Stimulated activated naive CD4-positive, alpha-beta T cell treated with Interleukin-2 at 50 U/mL for 16 hours (primary cell): ENCODE measurements around the gene SLCO2B1.

Experiments
- DNase-seq: peaks from one replicate; lab custom pipeline; 2025; lab: John Stamatoyannopoulos, UW

The SLCO2B1 gene

GRCh38 chr11:75145196-75145971, 5.5 kb upstream of the SLCO2B1 start:
- DNase-seq: no peak

- DNase-seq: no peak
Observed at GRCh38 chr11:75145972-75146519, 4.9 kb upstream of the SLCO2B1 start.

- no peak for DNase-seq
Observed at GRCh38 chr11:75146711-75147110, 4.2 kb upstream of the SLCO2B1 start.

DNA sequence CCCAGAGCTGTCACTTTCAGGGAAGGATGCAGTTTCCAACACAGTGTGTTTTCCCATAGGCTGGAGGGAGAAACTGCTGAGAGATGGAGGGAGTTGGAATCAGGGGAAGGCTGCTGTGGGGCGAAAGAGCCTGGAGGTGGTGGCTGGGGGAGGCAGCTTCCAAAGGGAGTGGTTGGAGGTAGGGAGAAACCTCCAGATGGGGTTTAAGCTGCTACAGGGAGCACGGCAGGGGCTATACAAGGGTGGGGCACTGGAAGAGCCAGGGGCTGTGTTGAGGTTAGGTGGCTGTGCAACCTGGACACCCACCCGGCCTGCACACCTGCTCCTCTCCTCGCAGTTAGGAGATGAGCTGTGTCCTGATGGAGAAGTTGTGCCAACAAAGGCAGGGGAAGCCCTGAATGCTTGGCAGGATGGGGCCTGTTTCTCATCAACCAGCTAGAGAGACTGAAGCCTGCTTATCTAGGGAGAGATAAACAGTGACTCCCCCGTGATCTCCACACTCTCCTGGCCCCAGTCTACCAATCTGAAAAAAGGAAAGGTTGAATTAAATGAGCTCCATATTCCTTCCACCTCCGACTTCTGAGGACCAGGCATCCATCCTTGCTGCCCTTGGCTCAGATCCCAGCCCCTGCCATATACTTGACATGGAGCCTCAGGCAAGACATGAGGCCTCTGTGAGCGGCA, 3.6 kb upstream of the SLCO2B1 start:
- no peak for DNase-seq

GRCh38 chr11:75147875-75148263, 3.0 kb upstream of the SLCO2B1 start:
- DNase-seq: no peak

DNA sequence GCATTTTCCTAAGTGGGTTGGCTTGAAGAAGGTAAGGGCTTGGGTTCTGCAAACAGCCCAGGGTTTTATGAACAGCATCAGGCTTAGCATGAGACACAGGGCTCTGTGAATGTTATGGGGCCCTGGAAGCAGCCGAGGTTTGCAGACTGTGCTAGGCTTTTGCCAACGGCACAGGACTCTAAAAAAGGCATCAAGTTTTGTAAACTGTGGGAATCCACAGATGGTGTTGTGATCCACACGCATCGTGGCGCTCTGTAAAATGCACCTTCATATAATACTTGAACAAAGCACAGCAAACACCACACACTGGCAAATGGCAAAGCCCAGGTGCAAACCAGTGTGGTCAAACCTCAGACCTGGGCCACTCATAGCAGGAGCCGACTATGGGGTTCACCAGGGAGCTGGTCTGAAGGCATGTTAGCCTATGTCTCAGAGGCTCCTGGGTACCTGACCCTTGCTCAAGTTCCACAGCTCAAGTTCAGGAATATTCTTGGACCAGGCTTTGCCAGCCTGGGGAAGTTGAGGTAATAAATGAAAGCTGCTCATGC, 2.4 kb upstream of the SLCO2B1 start:
- no peak for DNase-seq

DNA sequence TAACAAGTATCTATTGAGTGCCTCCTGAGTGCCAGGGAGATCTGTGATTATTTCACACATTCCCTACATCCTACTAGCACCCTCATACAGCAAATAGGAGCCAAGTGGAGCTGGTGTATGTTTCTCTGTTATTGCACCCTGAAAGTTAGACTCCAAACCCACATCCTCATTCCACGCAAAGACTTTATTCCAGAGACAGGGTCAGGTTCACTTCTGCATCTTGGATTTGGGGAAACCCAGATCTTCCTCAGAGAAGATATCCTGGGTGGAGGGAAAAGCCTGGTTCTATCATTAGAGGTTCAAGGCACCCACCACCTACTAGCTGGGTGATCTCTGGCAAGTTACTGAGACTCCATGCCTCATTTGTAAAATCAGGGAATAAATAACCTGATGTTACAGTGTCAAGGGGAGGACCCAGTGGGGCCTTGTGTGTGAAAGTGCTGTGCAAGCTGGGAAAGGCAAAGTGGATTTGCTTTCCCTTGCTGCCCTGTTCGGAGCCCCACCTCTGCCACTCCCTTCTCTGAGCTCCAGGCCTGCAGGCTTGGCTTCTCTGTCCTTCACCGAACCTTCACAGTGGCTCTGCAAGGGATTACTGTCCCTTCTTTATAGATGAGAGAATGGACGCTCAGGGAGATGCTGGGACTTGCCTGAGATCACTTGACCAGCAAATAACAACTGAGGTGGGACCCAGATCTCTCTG, 991 bp upstream of the SLCO2B1 start:
- DNase-seq: no peak

- DNase-seq: no peak
Observed at GRCh38 chr11:75151346-75152047, 590 bp downstream of the SLCO2B1 start.

GRCh38 chr11:75152090-75152489, 1.2 kb downstream of the SLCO2B1 start:
- no peak for DNase-seq

DNA sequence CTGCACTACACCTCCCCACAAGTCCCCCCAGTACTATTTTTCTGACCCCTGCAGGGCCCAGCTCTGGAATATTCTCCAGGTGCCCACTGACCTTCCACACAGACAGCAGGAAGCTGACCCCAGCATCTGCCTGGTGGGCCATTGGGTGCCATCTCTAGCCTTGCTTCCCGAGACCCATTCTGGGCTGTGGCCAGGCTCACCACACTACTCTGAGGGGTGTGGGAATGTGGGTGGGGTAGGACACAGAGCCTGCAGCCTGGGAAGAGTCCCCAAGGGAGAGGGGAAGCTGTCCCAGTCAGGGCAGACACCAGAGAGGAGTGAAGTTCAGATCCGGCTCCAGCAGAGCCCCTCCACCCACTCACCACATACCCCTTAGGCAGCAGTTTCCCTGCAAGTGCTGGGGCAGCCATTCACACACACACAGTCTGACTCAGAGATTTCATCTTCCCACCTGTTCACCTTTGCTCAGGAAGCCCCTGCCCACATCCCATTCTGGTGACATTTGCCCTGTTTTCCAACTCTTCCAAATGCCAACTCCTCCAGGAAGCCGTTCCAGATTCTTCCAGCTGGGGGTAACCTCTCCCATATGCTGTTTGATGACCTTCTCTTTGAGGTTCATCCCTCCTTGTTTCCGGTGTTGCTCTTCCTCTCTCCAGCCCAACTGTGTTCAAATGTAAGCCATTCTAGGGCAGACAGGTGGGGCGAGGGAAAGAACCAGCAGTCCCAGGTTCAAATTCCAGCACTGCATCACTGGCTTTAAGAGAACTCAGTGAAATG, 1.9 kb downstream of the SLCO2B1 start:
- no peak for DNase-seq

DNA sequence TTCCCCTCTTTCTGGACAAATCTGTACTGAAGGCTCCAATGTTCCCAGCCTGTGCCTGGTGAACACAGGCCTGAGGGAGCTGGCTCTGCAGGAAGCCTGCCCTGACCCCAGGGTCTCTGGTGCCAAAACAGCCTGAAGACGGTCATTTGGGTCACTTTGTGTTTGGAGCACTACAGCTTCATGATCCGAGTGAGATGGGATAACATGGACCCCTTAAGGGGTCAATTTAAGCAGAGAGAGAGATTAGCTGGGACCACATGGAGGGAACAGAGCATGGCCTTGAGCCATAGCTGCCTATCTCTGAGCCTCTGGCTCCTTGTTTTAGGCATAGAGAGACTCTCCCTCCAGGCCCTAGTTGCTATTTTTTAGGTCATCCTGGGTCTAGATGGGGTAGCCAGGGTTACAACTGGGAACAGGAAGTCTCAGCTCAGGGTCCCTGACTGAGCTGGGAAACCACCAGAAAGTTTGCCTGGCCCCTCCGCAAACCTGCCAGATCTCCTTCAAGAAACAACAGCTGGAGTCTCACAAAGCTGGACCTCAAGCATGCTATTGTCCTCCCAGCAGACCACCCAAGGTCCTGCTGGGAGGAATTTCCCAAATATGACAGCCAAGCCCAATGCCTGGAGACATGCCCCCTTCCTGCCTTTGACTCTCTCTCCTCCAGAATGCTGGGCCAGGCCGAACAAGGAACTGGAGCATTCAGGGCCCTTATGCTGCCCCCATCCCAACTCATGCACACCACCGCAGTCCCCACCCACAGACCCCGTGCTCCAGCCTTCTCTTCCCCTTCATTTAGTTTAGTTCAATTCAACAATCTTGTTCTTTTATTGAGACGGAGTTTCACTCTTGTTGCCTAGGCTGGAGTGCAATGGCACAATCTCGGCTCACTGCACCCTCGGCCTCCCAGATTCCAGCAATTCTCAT, 4.0 kb downstream of the SLCO2B1 start:
- no peak for DNase-seq

DNA sequence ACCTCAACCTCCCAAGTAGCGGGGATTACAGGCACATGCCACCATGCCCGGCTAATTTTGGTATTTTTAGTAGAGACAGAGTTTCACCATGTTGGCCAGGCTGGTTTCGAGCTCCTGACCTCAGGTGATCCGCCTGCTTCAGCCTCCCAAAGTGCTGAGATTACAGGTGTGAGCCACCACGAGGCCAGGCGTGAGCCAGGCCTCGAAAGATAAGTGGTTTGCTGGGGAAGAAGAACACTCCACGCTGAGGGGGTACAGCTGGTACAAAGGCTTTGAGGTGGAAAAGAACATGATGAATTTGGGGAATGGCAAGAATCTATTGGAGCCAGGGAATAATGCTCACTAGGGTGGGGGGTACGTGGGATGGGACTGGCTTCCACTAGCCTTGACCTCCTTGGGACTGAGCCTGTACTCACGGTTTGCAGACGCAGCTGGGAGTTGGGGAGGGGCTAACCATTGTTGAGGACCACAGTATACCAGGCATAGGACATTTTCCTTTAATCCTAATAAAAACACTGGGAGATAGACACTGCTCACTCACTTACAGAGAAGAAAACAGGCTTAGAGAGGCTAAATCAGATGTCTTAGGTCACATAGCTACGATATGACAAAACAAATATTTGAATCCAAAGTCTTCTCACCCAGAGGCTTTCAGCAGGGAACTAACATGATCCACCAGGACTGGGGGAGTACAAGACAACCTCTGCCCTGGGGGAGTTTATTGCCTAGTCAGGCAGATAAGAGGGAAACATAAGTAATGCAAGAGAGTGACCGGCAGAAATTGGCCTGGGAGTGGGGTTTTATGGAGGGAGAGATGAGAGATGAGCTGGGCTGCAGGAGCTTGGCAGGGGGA, 4.9 kb downstream of the SLCO2B1 start:
- no peak for DNase-seq

DNA sequence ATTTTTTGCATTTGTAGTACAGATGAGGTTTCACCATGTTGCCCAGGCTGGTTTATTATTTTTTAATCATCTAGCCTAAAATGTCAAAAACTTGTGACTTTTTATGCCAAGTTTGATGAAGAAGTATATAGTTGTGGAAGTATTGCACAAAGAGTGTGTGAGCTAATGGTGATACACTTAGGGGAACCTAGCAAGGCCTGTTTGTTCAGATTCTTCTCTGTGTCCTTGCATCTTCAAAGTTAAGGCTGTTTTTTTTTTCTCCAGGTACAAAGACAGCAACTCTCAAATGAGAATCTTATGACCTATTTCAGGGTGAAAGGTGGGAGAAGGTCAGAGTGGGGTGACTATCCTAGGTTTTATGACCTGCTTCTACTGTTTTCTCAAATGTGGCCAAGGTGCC, 7.3 kb downstream of the SLCO2B1 start:
- DNase-seq: no peak

DNA sequence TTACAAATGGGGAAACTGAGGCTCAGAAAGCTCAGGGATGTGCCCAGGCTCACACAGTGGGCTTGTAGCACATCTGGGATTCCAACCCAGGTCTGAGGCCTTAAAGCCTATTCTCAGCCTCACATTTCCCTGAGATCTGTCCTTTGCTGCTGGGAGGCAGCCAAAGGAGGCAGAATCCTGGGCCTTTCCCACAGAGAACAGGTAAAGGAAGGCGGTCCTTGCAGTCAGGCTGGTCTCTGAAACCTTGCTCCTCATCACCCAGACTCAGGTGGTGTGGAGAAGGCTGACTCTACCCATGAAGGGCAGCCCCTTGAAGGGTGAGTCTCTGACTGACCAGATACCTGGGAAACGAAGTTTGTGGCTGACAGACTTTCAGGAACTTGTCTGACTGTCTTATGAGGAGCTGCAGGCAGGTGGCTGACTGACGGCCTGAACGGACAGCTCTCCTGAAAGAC, 7.8 kb downstream of the SLCO2B1 start:
- DNase-seq: no peak

DNA sequence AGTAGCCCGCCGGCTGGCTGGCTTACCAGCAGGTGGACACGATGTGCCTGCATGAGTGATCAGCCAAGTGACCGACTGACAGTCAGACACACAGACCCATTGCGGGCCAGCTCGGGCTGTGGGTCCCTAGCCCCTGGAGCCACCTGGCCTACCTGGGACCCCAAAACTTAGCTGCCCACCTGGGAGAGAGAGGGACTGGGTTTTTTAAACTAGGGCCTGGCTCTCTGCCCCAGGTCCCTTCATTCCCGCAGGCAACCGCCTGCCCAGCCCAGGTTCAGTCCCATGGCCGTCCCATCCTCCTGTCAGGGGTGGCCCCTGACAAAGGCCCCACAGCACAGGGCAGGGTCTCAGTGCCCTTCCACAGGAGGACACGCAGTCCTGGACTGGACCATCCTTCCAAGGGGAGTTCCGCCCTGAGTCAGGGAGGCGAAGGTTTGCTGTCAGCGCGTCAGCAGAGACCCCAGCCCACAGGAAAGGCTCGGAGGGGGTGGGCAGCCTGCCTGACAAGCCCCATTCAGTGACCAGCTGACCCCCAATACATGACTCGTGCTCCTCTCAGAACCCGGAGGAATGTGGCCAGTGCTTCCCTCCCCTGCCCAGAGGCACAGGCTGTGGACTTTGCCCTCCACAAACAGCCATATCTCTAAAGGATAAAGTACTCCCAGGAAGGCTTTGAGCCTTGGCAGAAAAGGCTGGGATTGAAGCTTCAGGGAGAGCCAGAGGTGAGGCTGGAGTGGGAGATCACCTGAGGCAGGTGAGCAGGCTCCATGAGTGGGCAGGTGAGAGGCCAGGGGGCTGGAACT, 8.4 kb downstream of the SLCO2B1 start:
- DNase-seq: no peak

- no peak for DNase-seq
Observed at GRCh38 chr11:75160220-75160757, 9.4 kb downstream of the SLCO2B1 start.

DNA sequence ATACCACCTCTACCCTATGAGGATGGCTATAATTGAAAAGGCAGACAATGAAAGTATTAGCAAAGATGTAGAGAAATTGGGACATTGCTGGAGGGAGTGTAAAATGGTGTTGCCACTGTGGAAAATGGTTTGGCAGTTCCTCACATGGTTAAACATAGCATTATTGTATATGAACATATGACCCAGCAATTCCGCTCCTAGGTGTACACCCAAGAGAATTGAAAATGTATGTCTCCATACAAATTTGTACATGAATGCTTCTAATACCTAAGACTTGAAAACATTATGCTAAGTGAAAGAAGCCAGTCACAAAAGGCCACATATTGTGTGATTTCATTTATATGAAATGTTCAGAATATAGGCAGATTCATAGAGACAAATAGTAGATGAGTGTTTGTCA, 10.0 kb downstream of the SLCO2B1 start:
- no peak for DNase-seq
